Measurements from ENCODE around the gene MAP2K3. TPM values are rescaled to one million over a fixed set of nuclear protein-coding genes. Genes with fewer than 3 reads are reported as not detected.
"Not testable (repeated sequence)": the region's sequence is repeated elsewhere in the genome, so short reads cannot be mapped to it uniquely, and the experiment has no call there.

The MAP2K3 gene
- total and polyA plus RNA-seq, 9 donors: 9.1 to 45.5 (median 17.6) TPM

DNA sequence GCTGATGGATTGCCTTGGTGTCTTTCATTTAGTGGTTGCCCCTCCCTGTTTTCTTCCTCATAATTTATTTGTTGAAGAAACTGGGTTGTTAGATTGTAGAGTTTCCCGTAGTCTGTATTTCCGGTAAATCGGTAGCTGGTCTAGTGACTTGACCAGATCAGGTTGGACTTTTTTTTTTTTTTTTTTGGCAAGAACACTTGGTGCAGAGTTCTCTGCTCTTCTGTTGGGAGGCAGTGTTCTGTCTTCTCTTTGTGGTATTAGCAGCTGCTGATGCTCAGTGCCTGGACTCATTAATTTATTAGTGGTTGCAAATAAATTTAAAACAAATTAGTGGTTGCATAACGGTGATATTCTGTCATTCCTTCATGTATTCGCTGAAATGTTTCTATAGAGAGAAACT lies 40.2 kb downstream of the MAP2K3 start:
- H3K4me1 ChIP-seq (ENCODE audit: insufficient read depth); H3K36me3 ChIP-seq; H3K9me3 ChIP-seq; H3K4me3 ChIP-seq; H3K27me3 ChIP-seq; intact Hi-C loops (cut with DNase I); H3K27ac ChIP-seq; DNase-seq: not testable (repeated sequence)
- 75 to 84% (median 81%) methylated on average over 5 of the region's 5 CpGs for WGBS, 3 donors

DNA sequence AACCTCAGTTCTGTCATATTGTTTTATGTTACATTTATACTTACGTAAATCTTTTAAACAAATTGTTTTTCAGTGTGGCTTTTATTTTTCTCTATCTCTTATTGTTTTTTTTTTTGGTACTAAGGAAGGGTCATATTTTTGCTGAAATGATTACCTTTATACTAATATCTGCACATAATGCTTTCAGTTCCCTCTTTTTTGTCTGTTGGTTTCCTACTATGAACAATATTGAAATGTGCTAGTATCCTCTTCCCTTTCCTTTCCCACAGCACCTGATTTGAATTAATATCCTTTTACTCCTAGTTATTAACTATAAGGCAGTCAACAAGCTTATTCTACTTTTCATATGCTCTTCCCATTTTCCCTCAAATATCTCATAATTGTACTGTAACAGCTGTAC lies 43.4 kb downstream of the MAP2K3 start:
- H3K4me3 ChIP-seq; DNase-seq; H3K27ac ChIP-seq; H3K36me3 ChIP-seq; intact Hi-C loops (cut with DNase I); H3K4me1 ChIP-seq (ENCODE audit: insufficient read depth); H3K27me3 ChIP-seq; H3K9me3 ChIP-seq: not testable (repeated sequence)
- 73 to 82% (median 76%) methylated on average over 1 of the region's 1 CpG for WGBS, 3 donors

DNA sequence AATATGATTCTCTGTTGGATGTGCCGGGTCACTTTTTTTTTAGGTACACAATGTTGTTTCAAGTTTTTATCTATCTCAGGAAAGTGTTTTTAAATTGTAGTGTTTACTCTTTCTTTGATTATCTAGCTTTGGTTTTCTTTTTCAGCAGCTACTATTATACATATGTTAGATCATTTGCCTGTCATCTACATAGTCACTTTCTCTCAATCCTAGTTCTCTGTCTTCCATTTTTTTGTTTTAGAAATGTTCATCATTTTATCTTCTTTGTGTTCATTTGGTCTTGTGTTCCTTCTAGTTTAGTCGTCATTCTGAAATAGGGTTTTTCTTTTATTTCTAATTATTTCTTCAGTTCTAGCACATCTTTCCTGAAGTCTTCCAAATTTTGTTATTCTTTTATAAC lies 44.3 kb downstream of the MAP2K3 start:
- H3K4me3 ChIP-seq; H3K27me3 ChIP-seq; H3K4me1 ChIP-seq (ENCODE audit: insufficient read depth); DNase-seq; H3K9me3 ChIP-seq; intact Hi-C loops (cut with DNase I); H3K27ac ChIP-seq; H3K36me3 ChIP-seq: not testable (repeated sequence)
- 59 to 74% (median 73%) methylated on average over 2 of the region's 2 CpGs for WGBS, 3 donors

DNA sequence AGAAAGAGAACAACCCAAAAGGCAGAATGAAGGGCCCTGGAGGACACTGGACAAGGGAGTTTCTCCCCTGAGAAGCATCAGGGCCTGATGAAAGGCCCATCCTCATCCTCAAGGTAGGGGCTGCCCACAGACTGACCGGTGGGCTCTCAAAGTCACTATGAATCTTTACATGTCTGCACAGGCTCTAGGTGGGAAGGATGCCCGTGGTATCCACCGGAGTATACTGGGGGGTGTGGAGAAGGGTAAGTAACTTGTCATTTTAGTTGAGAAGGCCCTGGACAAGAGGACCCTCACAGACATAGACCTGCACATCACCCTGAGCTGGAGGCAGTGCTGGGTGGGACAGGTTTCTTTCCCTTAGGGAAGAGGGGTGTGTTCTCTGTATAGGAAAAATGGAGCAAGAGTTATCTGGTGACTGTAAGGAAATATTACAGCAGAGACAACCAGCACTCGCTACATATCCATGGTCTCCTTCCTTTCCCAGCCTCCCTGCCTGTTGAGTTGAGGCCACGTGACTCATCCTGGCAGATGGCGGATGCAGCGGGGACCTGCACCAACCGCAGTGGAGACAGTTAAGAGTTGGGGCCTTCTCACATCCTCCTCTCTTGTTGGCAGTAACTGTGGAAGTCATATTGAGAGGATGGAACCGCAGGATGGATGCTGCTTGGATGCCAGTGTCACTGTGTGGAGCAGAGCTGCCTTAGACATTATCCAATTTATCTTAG lies 46.1 kb downstream of the MAP2K3 start:
- Histone ChIP-seq H3K4me1 (ENCODE audit: insufficient read depth) (no peaks in the 10 kb centered on the region), H3K36me3 (no peaks in the 10 kb centered on the region), H3K27ac (no peak overlapping the region), H3K9me3 (no peaks in the 10 kb centered on the region), H3K4me3 (no peak overlapping the region), H3K27me3 (no peaks in the 10 kb centered on the region)
- no peak for TF ChIP-seq POLR2A (IDR thresholded peaks at IDR 0.05)
- 78% methylated on average over 9 of the region's 9 CpGs for WGBS, 3 donors
- no peak for DNase-seq
- intact Hi-C loops (cut with DNase I): no loop called here

DNA sequence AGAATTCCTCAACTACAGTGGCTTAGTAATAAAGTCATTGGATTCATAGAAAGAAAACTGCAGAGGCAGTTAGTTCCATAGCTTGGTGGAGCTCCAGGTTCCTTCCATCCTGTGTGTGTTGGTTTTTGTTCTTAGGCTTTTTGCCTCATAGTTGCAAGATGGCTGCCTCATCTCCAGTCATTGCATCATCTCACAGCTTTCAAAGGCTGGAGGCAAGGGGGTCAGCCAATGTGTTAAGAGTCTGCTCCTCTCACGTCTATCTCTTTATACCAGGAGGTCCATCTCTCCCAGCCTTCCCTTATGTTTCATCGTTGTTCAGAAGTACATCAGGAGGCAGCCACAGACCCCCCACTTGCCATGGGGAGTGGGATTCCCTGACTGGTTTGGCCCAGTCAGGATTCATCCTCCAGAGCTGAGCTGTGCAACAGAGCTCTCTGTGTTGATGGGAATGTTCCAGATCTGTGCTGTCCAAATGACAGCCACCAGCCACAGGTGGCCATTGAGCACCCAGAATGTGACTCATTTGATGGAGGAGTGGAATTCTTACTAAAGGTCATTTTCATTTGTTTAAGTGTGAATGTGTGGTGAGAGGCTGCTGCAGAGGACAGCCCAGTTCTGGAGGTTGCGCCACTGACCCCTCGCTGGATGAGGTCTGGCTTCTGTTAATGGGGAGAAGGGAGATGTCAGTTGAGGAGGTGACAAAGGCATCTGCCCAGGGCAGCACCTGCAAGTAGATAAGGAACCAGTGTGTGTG lies 52.2 kb downstream of the MAP2K3 start:
- H3K27me3 ChIP-seq; H3K9me3 ChIP-seq; H3K4me3 ChIP-seq; H3K27ac ChIP-seq; DNase-seq; H3K36me3 ChIP-seq; intact Hi-C loops (cut with DNase I); H3K4me1 ChIP-seq (ENCODE audit: insufficient read depth): not testable (repeated sequence)
- WGBS, 3 donors: 79 to 82% (median 79%) methylated on average over 4 of the region's 4 CpGs

DNA sequence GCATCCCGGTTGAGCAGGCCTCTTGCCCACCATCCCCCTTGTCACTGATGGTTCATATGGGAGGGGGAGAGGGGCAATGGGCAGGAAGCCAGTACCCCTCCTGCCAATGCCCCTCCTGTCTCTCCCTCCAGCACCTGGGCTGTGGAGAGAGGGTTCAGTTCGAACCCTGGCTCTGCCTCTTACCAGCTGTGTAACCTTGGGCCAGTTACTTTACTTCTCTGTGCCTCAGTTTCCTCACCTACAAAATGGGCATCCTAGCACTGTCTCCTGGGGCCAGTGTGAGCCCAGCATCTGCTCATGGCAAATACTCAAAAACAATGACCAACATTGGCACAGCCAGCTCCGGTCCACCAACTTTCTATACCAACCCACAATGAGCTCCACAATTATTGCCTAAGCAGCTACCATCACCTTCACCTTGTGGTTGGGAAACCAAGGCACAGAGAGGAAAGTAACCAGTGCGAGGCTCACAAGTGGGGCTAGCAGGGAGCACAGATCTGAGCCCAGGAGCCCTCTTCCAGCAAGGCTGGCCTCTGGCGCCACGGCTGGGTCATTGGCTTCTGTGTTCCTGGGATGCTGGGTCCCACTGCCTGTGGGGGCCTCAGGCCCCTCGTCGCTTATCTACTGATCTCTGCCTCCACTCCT lies 53.6 kb downstream of the MAP2K3 start:
- H3K9me3 ChIP-seq; H3K36me3 ChIP-seq; H3K27ac ChIP-seq; H3K4me1 ChIP-seq (ENCODE audit: insufficient read depth); H3K27me3 ChIP-seq; H3K4me3 ChIP-seq; intact Hi-C loops (cut with DNase I); DNase-seq: not testable (repeated sequence)
- WGBS, 3 donors: 63 to 68% (median 63%) methylated on average over 8 of the region's 8 CpGs

DNA sequence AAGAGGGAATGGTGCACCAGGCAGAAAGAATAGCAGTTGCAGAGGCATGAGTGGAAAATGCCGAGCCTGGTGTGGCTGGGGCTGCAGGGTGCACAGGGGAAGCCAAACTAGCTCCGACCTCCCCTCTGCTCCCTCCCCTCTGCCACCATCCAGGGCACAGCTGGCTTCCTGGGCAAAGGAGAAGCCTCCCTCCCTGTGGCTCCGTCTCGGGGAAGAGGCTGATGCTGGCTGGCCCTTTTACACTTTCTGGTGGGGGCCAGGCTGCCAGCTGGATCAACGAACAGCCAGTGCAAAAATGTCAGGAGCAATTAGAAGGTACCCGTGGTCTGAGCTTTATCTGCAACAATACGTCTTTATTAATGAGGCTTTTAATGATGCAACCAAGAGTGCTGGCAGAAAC lies 54.5 kb downstream of the MAP2K3 start:
- Histone ChIP-seq H3K4me3 (no peak overlapping the region), H3K36me3 (no peaks in the 10 kb centered on the region), H3K27me3 (no peaks in the 10 kb centered on the region), H3K4me1 (ENCODE audit: insufficient read depth) (no peaks in the 10 kb centered on the region), H3K27ac (no peak overlapping the region), H3K9me3 (no peaks in the 10 kb centered on the region)
- 25 to 51% (median 36%) methylated on average over 7 of the region's 7 CpGs for WGBS, 3 donors
- TF ChIP-seq POLR2A (IDR thresholded peaks at IDR 0.05): no peak
- TF ChIP-seq, protein P1, sequence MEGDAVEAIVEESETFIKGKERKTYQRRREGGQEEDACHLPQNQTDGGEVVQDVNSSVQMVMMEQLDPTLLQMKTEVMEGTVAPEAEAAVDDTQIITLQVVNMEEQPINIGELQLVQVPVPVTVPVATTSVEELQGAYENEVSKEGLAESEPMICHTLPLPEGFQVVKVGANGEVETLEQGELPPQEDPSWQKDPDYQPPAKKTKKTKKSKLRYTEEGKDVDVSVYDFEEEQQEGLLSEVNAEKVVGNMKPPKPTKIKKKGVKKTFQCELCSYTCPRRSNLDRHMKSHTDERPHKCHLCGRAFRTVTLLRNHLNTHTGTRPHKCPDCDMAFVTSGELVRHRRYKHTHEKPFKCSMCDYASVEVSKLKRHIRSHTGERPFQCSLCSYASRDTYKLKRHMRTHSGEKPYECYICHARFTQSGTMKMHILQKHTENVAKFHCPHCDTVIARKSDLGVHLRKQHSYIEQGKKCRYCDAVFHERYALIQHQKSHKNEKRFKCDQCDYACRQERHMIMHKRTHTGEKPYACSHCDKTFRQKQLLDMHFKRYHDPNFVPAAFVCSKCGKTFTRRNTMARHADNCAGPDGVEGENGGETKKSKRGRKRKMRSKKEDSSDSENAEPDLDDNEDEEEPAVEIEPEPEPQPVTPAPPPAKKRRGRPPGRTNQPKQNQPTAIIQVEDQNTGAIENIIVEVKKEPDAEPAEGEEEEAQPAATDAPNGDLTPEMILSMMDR (IDR thresholded peaks at IDR 0.05): no peak
- no peak for TF ChIP-seq EP300 (IDR thresholded peaks at IDR 0.05)
- intact Hi-C loops (cut with DNase I): no loop called here
- DNase-seq: no peak

DNA sequence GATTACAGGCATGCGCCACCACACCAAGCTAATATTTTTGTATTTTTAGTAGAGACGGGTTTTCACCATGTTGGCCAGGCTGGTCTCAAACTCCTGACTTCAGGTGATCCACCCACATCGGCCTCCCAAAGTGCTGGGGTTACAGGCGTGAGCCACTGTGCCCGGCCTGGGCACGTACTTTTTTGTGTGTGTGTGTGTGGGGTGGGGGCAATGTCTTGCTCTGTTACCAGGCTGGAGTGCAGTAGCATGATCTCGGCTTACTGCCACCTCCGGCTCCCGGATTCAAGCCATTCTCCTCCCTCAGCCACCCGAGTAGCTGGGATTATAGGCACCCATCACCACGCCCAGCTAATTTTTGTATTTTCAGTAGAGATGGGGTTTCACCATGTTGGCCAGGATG lies 55.1 kb downstream of the MAP2K3 start:
- intact Hi-C loops (cut with DNase I); H3K36me3 ChIP-seq; H3K4me3 ChIP-seq; H3K4me1 ChIP-seq (ENCODE audit: insufficient read depth); H3K27me3 ChIP-seq; H3K9me3 ChIP-seq; H3K27ac ChIP-seq; DNase-seq: not testable (repeated sequence)
- WGBS, 3 donors: 85 to 93% (median 90%) methylated on average over 11 of the region's 11 CpGs

DNA sequence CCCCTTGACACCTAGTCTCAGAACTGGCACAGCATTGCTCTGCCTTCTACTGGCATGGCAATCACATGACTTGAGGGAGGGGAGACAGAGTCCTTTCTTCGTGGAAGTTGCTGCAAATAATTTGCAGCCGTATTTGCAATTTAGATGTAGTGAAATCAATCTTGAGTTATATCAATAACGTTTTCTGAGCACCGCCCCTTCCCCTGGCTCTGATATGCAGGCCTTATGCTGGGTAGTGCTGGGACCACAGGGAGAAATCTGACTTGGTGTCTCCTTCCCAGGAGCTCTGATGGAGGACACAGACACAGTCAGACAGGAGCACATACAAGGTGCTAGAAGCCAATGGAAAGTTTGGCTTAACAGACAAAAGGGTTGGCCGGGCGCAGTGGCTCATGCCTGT lies 55.9 kb downstream of the MAP2K3 start:
- DNase-seq; H3K27ac ChIP-seq; H3K9me3 ChIP-seq; H3K4me3 ChIP-seq; H3K36me3 ChIP-seq; H3K27me3 ChIP-seq; H3K4me1 ChIP-seq (ENCODE audit: insufficient read depth); intact Hi-C loops (cut with DNase I): not testable (repeated sequence)
- WGBS, 3 donors: 81 to 87% (median 82%) methylated on average over 6 of the region's 6 CpGs

DNA sequence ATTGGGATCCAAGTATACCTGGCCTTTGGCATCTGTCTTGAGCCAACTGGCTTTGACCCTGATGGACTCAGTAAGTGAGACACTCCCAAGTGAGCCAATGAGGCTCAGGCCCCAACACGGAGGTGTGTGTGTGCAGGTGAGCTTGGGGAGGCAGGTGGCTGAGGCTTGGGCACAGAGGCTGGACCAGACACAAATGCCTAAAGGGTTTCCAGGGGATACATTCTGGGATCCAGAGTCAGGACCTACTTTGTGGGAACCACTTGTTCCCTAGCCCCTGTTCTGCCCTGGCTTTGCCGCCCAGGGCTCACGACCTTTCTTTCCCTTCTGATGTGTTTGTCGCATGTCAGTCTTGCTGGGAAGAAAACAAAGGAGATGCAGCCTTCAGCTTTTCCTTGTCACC lies 56.8 kb downstream of the MAP2K3 start:
- H3K27ac ChIP-seq; intact Hi-C loops (cut with DNase I): not testable (repeated sequence)

More for the DNA sequence above, 56.8 kb downstream of the MAP2K3 start:
- H3K27me3 ChIP-seq; H3K36me3 ChIP-seq; H3K4me1 ChIP-seq (ENCODE audit: insufficient read depth); DNase-seq; H3K4me3 ChIP-seq; H3K9me3 ChIP-seq: not testable (repeated sequence)
- WGBS, 3 donors: 63 to 79% (median 74%) methylated on average over 4 of the region's 4 CpGs

Data from ovary (tissue), 9 donors.